GM12878 (cell line): ENCODE measurements around the gene ZFP3.

Experiments used
- CEBPB ChIP-seq, 2 experiments: fragments of 150-350 bp in 1 of 2; IDR thresholded peaks; 2 replicates each; pipeline ENCODE4 v1.6.1; 2012 to 2014; ENCODE audit warnings: low read depth in 2 of 2, low read length in 2 of 2, borderline replicate concordance in 1 of 2, inconsistent platforms in 1 of 2
- CREM ChIP-seq: IDR thresholded peaks from 2 replicates; pipeline ENCODE4 v1.6.1; 2014; ENCODE audit warnings: antibody characterized with exemption, low read depth
- EP300 ChIP-seq, 2 experiments: fragments of 150-350 bp in 1 of 2; IDR thresholded peaks; 2 replicates each; pipeline ENCODE4 v1.6.1; 2011 to 2012; ENCODE audit warnings: low read depth in 2 of 2, low read length in 2 of 2, borderline replicate concordance in 1 of 2, improper control_type of control experiment in 1 of 2, inconsistent platforms in 1 of 2; ENCODE audit not compliant: control insufficient read depth in 1 of 2
- HDAC2 ChIP-seq: fragments of 200-600 bp; sonication (generic); IDR thresholded peaks from 2 replicates; pipeline ENCODE4 v1.6.1; 2017
- JUND ChIP-seq: IDR thresholded peaks from 2 replicates; pipeline ENCODE4 v1.6.1; 2012; ENCODE audit warnings: low read depth, mild to moderate bottlenecking, low read length, improper control_type of control experiment, moderate library complexity
- POLR2A ChIP-seq: IDR thresholded peaks from 2 replicates; pipeline ENCODE4 v1.6.1; 2011; ENCODE audit warnings: low read depth, mild to moderate bottlenecking, low read length
- RFX5 ChIP-seq: IDR thresholded peaks from 2 replicates; pipeline ENCODE4 v1.6.1; 2011; ENCODE audit warnings: low read depth, low read length, improper control_type of control experiment
- SUPT20H ChIP-seq: IDR thresholded peaks from 2 replicates; pipeline ENCODE4 v1.6.1; 2011; ENCODE audit warnings: low read depth, mild to moderate bottlenecking, low read length, moderate library complexity, borderline replicate concordance; ENCODE audit not compliant: control insufficient read depth
- TARDBP ChIP-seq: IDR thresholded peaks from 2 replicates; pipeline ENCODE4 v1.6.1; 2016; ENCODE audit warnings: borderline replicate concordance
- YY1 ChIP-seq: IDR thresholded peaks from 2 replicates; pipeline ENCODE4 v1.6.1; 2011; ENCODE audit warnings: low read depth, mild to moderate bottlenecking, low read length
- ZZZ3 ChIP-seq: IDR thresholded peaks from 2 replicates; pipeline ENCODE4 v1.6.1; 2011; ENCODE audit warnings: low read depth; ENCODE audit not compliant: control insufficient read depth, insufficient read length
- TF ChIP-seq, protein P1 (sequence below): fragments of 450-650 bp; IDR thresholded peaks from 2 replicates; pipeline ENCODE4 v1.6.1; 2017; ENCODE audit warnings: antibody characterized with exemption, mild to moderate bottlenecking, moderate library complexity

DNA sequence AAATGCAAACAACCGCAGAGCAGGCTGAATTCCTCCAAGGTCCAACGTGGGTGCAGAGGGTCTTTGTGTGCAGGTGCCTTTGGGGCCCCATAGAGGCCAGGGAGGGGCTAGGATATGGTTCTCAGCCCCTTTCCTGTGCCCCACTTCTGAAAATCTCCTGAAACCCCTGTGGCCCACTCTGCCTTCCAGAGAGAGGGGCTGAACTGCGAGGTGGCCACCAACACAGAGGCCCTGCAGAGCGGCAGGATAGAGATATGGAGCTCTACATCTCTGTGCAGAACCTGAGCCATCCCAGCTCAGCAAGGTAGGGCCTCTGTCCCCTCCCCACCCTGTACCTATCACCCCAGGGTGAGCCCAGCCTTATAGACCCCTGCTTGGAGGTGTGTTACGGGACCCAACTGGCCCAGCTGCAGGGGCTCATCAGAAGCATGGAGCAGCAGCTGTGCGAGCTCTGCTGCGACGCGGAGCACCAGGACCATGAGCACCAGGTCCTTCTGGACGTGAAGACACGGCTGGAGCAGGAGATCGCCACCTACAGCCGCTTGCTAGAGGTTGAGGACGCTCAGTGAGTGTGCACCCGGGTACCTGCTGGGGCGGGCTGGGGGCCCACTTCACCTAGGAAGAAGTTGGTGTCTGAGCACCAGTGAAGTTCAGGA is 43.0 kb downstream of the ZFP3 start:
- TF ChIP-seq EP300 (IDR thresholded peaks at IDR 0.05; ENCODE audit: borderline replicate concordance in 1 of 2, control insufficient read depth in 1 of 2, low read depth in 2 of 2, low read length in 2 of 2): no peak
- TF ChIP-seq HDAC2: no peak
- no peak for TF ChIP-seq YY1
- TF ChIP-seq CEBPB (IDR thresholded peaks at IDR 0.05; ENCODE audit: borderline replicate concordance in 1 of 2, low read depth in 2 of 2, low read length in 2 of 2): no peak
- TF ChIP-seq CREM: no peak
- TF ChIP-seq POLR2A: no peak
- TF ChIP-seq, protein P1, sequence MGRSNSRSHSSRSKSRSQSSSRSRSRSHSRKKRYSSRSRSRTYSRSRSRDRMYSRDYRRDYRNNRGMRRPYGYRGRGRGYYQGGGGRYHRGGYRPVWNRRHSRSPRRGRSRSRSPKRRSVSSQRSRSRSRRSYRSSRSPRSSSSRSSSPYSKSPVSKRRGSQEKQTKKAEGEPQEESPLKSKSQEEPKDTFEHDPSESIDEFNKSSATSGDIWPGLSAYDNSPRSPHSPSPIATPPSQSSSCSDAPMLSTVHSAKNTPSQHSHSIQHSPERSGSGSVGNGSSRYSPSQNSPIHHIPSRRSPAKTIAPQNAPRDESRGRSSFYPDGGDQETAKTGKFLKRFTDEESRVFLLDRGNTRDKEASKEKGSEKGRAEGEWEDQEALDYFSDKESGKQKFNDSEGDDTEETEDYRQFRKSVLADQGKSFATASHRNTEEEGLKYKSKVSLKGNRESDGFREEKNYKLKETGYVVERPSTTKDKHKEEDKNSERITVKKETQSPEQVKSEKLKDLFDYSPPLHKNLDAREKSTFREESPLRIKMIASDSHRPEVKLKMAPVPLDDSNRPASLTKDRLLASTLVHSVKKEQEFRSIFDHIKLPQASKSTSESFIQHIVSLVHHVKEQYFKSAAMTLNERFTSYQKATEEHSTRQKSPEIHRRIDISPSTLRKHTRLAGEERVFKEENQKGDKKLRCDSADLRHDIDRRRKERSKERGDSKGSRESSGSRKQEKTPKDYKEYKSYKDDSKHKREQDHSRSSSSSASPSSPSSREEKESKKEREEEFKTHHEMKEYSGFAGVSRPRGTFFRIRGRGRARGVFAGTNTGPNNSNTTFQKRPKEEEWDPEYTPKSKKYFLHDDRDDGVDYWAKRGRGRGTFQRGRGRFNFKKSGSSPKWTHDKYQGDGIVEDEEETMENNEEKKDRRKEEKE: no peak
- no peak for TF ChIP-seq RFX5
- TF ChIP-seq JUND: no peak
- no peak for TF ChIP-seq ZZZ3
- TF ChIP-seq SUPT20H: no peak
- no peak for TF ChIP-seq TARDBP
